HG03565 (cell line): ENCODE results near the gene STARD10.

Source experiments
- ATAC-seq: cut with Tn5 transposase; IDR thresholded peaks from one replicate; pipeline ENCODE4 v1.9.1; 2021; ENCODE audit warnings: mild to moderate bottlenecking, moderate library complexity; ENCODE audit not compliant: unreplicated experiment

The STARD10 gene

GRCh38 chr11:72750086-72750485 lies 43.8 kb downstream of the STARD10 start:
- ATAC-seq = no peak

DNA sequence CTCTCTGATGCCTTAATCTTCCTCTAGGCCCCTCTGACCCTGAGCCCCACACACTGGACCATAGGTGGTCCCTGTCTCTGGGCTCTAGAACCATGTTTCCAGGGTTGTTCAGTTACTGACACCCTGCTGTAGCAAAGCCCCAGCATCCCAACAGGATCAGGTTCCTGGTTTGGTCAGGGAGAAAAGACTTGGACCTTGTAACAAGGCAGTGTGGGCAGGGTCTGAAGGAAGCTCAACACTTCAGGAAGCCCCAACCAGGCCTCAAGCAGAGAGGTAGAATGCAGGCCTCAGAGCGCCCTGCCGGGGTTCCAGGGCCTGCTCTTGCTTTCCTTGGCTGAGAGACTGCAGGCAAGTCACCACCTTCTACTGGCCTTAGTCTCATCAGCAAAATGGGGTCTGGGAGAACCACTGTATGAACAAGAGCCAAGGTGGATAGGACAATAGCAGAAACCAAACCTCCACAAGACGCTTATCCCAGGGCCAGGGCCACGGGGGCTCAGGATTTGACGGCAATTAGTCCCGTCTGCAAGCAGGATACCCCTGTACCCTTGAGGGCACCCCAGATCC lies 46.5 kb downstream of the STARD10 start:
- no peak for ATAC-seq

DNA sequence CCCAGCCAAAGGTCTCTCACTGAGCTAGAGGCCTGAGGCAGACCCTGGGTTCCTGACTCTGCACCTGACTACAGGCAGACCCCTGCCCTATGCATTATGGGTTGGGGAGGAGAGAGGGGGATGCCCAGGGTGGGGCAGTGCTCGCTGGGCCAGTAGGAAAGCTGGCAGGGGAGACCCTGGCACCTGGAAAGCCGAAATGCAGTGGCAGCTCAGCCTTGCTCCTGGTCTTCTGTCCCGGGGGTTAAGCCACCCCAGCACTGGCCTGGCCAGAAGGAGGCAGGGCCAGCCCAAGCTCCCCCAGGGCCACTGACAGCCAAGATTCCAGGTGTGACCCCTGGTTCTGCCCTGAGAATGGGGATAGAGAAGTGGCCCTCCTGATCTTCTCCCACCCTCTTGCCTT lies 47.0 kb downstream of the STARD10 start:
- no peak for ATAC-seq

DNA sequence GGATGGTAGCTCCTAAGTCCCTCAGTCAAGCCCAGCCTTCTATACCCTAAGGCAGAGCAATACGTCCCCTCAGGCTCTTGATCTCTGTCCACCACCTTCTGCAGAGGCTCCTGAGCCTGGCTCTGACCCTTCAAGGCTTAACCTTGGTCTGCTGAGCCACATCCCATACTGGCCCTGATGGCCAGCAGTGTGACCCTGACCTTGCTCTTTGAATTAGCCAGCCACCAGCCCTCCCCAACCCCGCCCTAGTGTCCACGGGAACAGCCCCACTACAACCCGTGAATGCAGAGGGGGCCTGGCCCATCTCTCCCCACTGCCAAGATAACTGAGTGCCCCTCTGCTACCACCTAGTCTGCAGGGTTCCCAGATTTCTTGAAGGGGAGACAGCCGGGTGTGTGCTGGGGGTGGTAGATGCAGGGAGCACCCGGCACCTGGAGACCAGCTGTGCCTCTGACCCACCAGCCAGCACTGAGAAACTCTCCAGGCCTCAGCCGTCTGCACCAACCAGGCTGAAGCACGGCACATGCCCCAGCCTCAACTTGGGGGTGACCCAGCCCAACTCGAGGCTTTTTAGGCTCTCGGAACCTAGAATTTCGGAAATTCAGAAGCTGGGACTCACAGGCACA lies 47.8 kb downstream of the STARD10 start:
- ATAC-seq = no peak

DNA sequence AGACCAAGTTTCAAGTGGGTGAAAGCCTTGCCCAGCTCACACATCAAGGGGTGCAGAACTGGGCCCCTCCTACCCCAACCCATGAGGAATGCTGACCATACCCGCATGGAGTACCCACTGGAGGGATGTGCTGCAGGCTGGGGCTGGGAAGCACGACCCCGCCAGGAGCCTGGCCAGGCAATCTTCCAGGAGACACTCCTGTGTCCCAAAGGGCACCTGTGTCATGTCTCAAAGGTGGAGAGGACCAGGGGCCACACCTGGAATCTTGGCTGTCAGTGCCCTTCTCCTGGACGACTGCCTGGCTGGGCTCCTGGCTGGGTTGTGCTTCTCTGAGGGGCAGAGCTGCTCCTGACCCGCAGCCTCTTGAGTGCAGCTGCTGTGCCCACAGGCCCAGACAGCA lies 48.3 kb downstream of the STARD10 start:
- ATAC-seq = no peak

GRCh38 chr11:72744474-72744873 lies 49.4 kb downstream of the STARD10 start:
- ATAC-seq = no peak

- peak; percentile 48 for ATAC-seq
These were observed 50.3 kb downstream of the STARD10 start for GRCh38 chr11:72743321-72744221.

- ATAC-seq = no peak
These were observed 51.1 kb downstream of the STARD10 start for GRCh38 chr11:72742513-72743320.

- ATAC-seq = no peak
These were observed 51.9 kb downstream of the STARD10 start for GRCh38 chr11:72741849-72742512.

DNA sequence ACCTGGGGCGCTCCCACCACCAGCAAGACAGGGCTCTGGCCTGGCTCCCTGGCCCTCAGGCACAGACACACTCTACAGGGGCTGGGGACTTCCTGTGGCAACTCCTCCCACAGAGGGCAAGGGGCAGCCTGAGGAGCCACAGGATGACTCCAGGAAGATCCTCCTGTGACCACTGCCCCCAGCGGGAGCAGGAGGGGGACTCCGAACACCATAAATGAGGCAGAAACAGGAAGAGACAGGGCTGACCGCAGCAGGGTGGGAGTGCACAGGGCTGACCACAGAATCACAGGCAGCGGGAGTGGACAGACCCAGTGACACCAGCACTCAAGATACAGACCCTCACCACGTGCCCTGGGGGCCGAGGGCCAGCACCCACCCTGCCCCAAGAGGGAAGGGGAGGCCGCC lies 52.4 kb downstream of the STARD10 start:
- ATAC-seq = no peak

GRCh38 chr11:72740562-72741428 lies 53.1 kb downstream of the STARD10 start:
- ATAC-seq = no peak

GRCh38 chr11:72740060-72740424 lies 53.8 kb downstream of the STARD10 start:
- ATAC-seq = no peak

- no peak for ATAC-seq
These were observed 54.4 kb downstream of the STARD10 start for GRCh38 chr11:72739240-72740059.

DNA sequence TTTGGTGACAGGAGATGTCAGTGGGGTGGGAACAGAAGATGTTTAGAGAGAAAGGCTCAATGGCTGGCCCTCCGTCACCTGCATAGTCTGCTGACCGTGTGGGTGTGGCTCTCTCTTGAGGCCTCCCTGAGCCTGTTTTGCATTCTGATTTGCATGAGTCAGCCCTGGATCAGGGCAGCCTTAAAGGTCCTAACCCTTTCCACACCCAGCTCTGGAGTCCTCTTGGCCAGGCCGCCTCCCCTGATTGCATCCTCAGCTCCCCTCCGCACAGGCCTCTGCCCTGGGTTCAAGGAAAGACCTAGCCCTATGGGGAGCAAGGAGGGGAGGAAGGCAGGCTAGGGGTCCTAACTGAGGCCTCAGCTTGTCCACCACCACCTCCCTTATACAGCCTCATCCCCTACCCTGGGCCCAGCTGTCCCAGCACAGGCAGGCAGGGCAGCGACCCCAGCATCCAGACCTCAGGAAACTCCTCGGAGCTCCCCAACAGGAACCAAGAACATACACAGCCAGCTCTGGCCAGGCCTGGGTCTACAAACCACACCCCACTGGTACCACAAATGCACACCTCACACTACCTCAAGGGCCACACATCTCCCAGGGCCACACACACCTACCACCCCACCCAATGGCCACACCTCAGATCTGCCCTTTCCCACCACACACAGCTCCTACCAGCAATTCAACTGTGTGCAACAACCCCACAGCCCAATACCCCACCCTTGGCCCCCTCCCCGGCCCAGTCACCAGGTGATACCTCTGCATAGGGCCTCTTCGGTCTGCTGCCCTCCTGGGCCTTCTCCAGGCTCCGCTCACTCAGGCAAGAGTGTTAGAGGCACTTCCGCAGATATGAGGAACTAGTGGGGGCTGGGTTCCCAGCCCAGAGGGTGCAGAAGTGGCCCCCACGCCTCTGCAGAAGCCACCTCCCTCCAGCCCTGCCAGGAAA lies 55.4 kb downstream of the STARD10 start:
- ATAC-seq = no peak

GRCh38 chr11:72737336-72737735 lies 56.5 kb downstream of the STARD10 start:
- no peak for ATAC-seq

DNA sequence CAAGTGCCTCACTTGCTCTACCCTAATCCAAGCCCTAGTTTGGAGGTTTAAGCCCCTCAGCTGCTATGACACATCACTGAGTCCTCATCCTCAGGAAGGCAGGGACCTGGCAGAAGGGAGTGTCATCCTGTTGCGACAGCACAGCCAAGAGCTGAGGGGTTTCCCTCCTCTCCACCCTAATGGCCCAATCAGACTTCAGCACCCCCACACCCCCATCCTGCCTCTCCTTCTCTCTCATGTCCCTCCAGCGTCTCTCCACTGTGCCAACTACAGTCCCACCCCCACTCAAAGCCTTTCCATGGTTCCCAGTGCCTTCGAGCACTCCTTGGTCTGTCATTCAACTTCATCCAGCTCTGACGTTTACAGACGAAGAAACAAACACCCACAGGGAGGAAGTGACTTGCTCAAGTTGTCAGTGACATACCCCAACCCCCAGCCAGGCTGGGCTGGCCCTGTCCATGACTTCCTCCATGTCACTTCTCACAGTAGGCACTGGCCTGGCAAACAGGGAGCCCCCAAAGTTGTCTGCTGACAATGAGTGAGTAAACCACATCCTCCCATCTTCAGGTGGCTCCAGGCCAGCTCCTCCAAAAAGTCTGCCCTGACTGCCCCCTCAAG lies 57.3 kb downstream of the STARD10 start:
- no peak for ATAC-seq

DNA sequence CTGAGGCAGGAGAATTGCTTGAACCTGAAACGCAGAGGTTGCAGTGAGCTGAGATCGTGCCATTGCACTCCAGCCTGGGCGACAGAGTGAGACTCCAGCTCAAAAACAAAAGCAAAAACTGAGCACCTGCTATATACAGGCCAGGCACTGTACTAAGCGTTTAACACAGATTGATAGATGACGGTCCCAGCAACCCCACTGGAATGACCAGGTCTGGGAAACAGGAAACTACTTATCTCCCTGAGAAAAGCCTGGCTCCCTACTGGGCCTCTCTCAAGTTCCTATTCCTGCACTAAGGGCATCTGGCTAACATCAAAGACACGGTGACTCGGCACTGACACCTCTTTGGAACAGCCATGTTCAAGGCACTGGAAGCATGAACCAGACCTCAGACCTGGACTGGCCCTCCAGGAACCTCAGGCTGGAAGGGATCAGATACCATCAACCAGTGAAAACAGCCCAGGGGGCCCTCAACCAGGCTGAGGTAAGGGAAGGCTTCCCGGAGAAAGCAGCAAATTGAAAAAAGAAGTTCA lies 58.3 kb downstream of the STARD10 start:
- no peak for ATAC-seq
